Panc1 (cell line): ENCODE data around the gene DUSP15. TPM values are rescaled to one million over a fixed set of nuclear protein-coding genes. Genes with fewer than 3 reads are reported as not detected.
A peak's percentile ranks its signal among the peaks of the same experiment; 100 is the strongest.

Source experiments
- ATAC-seq: fragments of 200-7000 bp; cut with Tn5 transposase; 2 replicates; pipeline ENCODE4 v1.9.1; 2020; ENCODE audit warnings: mild to moderate bottlenecking, moderate library complexity
- BruUV-seq: library from RNA; stranded (reverse); fragments of 400-500 nt; replicated peaks from 2 replicates; lab custom pipeline; 2021; lab: Mats Ljungman, UMichigan
- CTCF ChIA-PET: fragments of 300-600 bp; sonication (Branson Sonifier 250); formaldehyde crosslinking; loops from one replicate; lab custom pipeline; 2022; ENCODE audit warnings: antibody characterized with exemption; lab: Charles Lee
- POLR2A ChIA-PET: fragments of 300-600 bp; sonication (Branson Sonifier 250); formaldehyde crosslinking; loops from one replicate; lab custom pipeline; 2022; ENCODE audit warnings: antibody characterized with exemption; lab: Charles Lee
- DNase-seq: peaks from one replicate; pipeline ENCODE4 v3.0.0-alpha.2; 2010; ENCODE audit warnings: low read depth, low spot score
- H3K27ac ChIP-seq: 2 replicates; pipeline ENCODE4 v1.5.1; 2011; ENCODE audit warnings: mild to moderate bottlenecking, low read length, inconsistent platforms
- H3K27me3 ChIP-seq: fragments of 200-500 bp; sonication (Bioruptor generic); 2 replicates; pipeline ENCODE4 v1.6.0; 2014; ENCODE audit warnings: low read length, inconsistent platforms; ENCODE audit not compliant: control insufficient read depth, insufficient read depth
- H3K36me3 ChIP-seq: fragments of 200-500 bp; sonication (Bioruptor generic); 2 replicates; pipeline ENCODE4 v1.5.1; 2014; ENCODE audit warnings: inconsistent platforms, mild to moderate bottlenecking, low read length, moderate library complexity; ENCODE audit not compliant: control insufficient read depth, insufficient read depth
- H3K4me1 ChIP-seq: 2 replicates; pipeline ENCODE4 v1.5.1; 2011; ENCODE audit warnings: inconsistent platforms, mild to moderate bottlenecking, low read length, moderate library complexity; ENCODE audit not compliant: control insufficient read depth, insufficient read depth
- H3K4me3 ChIP-seq, 2 experiments: 2 replicates each; pipeline ENCODE4 v1.5.1; 2011 to 2012; ENCODE audit warnings: low read depth in 2 of 2, low read length in 2 of 2, mild to moderate bottlenecking in 2 of 2, inconsistent platforms in 1 of 2, moderate library complexity in 1 of 2
- H3K9me3 ChIP-seq: fragments of 200-500 bp; sonication (Bioruptor generic); 2 replicates; pipeline ENCODE4 v1.5.1; 2014; ENCODE audit warnings: low read depth, mild to moderate bottlenecking, inconsistent platforms, low read length, moderate library complexity; ENCODE audit not compliant: control insufficient read depth, insufficient read depth
- CTCF ChIP-seq: fragments of 450-650 bp; IDR thresholded peaks from 2 replicates; pipeline ENCODE4 v1.5.1; 2017; ENCODE audit warnings: mild to moderate bottlenecking
- POLR2AphosphoS5 ChIP-seq: IDR thresholded peaks from 2 replicates; pipeline ENCODE4 v1.6.1; 2012; ENCODE audit warnings: mild to moderate bottlenecking, low read depth, low read length, moderate library complexity
- SIN3A ChIP-seq: IDR thresholded peaks from 2 replicates; pipeline ENCODE4 v1.6.1; 2012; ENCODE audit warnings: low read depth, mild to moderate bottlenecking, low read length, moderate library complexity, borderline replicate concordance; ENCODE audit not compliant: insufficient read depth
- in situ Hi-C: cut with HindIII; loops from 2 replicates; pipeline ENCODE4 v1.10.0; 2016; ENCODE audit warnings: low sequenced_read_pairs, low pct_unique_long_range_greater_than_20kb
- intact Hi-C: fragments of 100-400 bp; cut with micrococcal nuclease; formaldehyde crosslinking; loops from one replicate; pipeline ENCODE4 v1.10.0; 2022; ENCODE audit not compliant: unreplicated experiment
- total RNA-seq: library from RNA; stranded (reverse); gene quantifications from one replicate; pipeline ENCODE4 v1.2.1, GENCODE V29; 2021; ENCODE audit not compliant: unreplicated experiment
- TF ChIP-seq, protein P1 (sequence below), 2 experiments: IDR thresholded peaks; 2 replicates each; pipeline ENCODE4 v1.6.1; 2011 to 2012; ENCODE audit warnings: low read depth in 2 of 2, control low read depth in 1 of 2, low read length in 1 of 2, mild to moderate bottlenecking in 1 of 2, moderate library complexity in 1 of 2; ENCODE audit not compliant: insufficient read depth in 1 of 2

Gene DUSP15
- total RNA-seq, 1 experiment from 2014 or later = 23.6 TPM

- in situ Hi-C loops = no loop called here
These were observed 47.7 kb downstream of the DUSP15 start for GRCh38 chr20:31822421-31823330.

GRCh38 chr20:31821427-31821826, 48.9 kb downstream of the DUSP15 start:
- no peak overlapping the region for H3K4me3 ChIP-seq
- DNase-seq (no peak), ATAC-seq (no peak)
- no peaks in the 10 kb centered on the region for H3K9me3 ChIP-seq
- ChIA-PET POLR2A (no interaction called here), CTCF (no interaction called here)
- BruUV-seq = no TSS peak
- intact Hi-C loops = loop anchor here (5.0 kb wide), 1 partner anchor 271 kb away; no protein-coding TSS in a partner anchor
- no peaks in the 10 kb centered on the region for H3K36me3 ChIP-seq
- H3K4me1 ChIP-seq = peaks cover 12% of the 10 kb centered on the region
- TF ChIP-seq, protein P1, sequence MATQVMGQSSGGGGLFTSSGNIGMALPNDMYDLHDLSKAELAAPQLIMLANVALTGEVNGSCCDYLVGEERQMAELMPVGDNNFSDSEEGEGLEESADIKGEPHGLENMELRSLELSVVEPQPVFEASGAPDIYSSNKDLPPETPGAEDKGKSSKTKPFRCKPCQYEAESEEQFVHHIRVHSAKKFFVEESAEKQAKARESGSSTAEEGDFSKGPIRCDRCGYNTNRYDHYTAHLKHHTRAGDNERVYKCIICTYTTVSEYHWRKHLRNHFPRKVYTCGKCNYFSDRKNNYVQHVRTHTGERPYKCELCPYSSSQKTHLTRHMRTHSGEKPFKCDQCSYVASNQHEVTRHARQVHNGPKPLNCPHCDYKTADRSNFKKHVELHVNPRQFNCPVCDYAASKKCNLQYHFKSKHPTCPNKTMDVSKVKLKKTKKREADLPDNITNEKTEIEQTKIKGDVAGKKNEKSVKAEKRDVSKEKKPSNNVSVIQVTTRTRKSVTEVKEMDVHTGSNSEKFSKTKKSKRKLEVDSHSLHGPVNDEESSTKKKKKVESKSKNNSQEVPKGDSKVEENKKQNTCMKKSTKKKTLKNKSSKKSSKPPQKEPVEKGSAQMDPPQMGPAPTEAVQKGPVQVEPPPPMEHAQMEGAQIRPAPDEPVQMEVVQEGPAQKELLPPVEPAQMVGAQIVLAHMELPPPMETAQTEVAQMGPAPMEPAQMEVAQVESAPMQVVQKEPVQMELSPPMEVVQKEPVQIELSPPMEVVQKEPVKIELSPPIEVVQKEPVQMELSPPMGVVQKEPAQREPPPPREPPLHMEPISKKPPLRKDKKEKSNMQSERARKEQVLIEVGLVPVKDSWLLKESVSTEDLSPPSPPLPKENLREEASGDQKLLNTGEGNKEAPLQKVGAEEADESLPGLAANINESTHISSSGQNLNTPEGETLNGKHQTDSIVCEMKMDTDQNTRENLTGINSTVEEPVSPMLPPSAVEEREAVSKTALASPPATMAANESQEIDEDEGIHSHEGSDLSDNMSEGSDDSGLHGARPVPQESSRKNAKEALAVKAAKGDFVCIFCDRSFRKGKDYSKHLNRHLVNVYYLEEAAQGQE (IDR thresholded peaks at IDR 0.05; ENCODE audit: insufficient read depth in 1 of 2, low read depth in 2 of 2, low read length in 1 of 2) = no peak
- TF ChIP-seq POLR2AphosphoS5 (no peak), SIN3A (no peak), CTCF (no peak)
- H3K27ac ChIP-seq = peak overlapping the region; percentile 19; the same call in 1 of the 2 replicates
- H3K27me3 ChIP-seq = no peaks in the 10 kb centered on the region
- in situ Hi-C loops = no loop called here

More at GRCh38 chr20:31822421-31823330, 47.7 kb downstream of the DUSP15 start:
- peak; percentile 100 for TF ChIP-seq CTCF
- TF ChIP-seq, protein P1 (IDR thresholded peaks at IDR 0.05; ENCODE audit: insufficient read depth in 1 of 2, low read depth in 2 of 2, low read length in 1 of 2) = no peak
- TF ChIP-seq POLR2AphosphoS5 = peak; percentile 45
- no peak for TF ChIP-seq SIN3A
- no peak overlapping the region for H3K27ac ChIP-seq
- H3K4me1 ChIP-seq = peaks cover 12% of the 10 kb centered on the region
- POLR2A ChIA-PET = no interaction called here
- ATAC-seq = peak; percentile 89
- CTCF ChIA-PET = interaction anchor here (0.6 to 2.1 kb wide), 19 partner anchors 15 to 398 kb away, joined by 3 to 13 read pairs (median 4); partner anchors contain the start of gene PDRG1
- no TSS peak for BruUV-seq
- intact Hi-C loops = loop anchor here (1.0 to 5.0 kb wide), 3 partner anchors 24 to 270 kb away; no protein-coding TSS in a partner anchor
- no peaks in the 10 kb centered on the region for H3K27me3 ChIP-seq
- no peaks in the 10 kb centered on the region for H3K36me3 ChIP-seq
- H3K9me3 ChIP-seq = no peaks in the 10 kb centered on the region
- no peak for DNase-seq
- H3K4me3 ChIP-seq = peak overlapping the region; percentile 14 to 44
